Stimulated activated naive B cell treated with anti-CD40 and anti-IgM and Interleukin-4, amounts not matched to agents 10 μg/mL and 1 μg/mL and 100 μg/mL, for 72 hours (primary cell): ENCODE measurements around the gene TTLL9.

ENCODE experiments used
- ATAC-seq, 2 donors: fragments of 150-1000 bp; cut with Tn5 transposase; replicated peaks; 2 replicates each; pipeline ENCODE4 v1.10.0; 2021; ENCODE audit warnings: moderate library complexity in 1 of 2
- DNase-seq: peaks from one replicate; pipeline ENCODE4 v3.0.0; 2021
- H3K27ac Mint-ChIP-seq: one replicate; pipeline ENCODE4 v1.8.0; 2022; ENCODE audit warnings: mild to moderate bottlenecking, mixed read lengths
- H3K27me3 Mint-ChIP-seq, 2 donors: one replicate each; pipeline ENCODE4 v1.8.0; 2022; ENCODE audit warnings: mixed read lengths in 2 of 2
- H3K36me3 Mint-ChIP-seq, 2 donors: one replicate each; pipeline ENCODE4 v1.8.0; 2022; ENCODE audit warnings: mixed read lengths in 2 of 2, mild to moderate bottlenecking in 1 of 2
- H3K4me1 Mint-ChIP-seq, 2 donors: one replicate each; pipeline ENCODE4 v1.8.0; 2022; ENCODE audit warnings: mixed read lengths in 2 of 2, mild to moderate bottlenecking in 1 of 2
- H3K4me3 Mint-ChIP-seq, 2 donors: one replicate each; pipeline ENCODE4 v1.8.0; 2022; ENCODE audit warnings: mild to moderate bottlenecking in 2 of 2, mixed read lengths in 2 of 2, moderate library complexity in 1 of 2
- H3K9me3 Mint-ChIP-seq, 2 donors: one replicate each; pipeline ENCODE4 v1.8.0; 2022; ENCODE audit warnings: mixed read lengths in 2 of 2, mild to moderate bottlenecking in 1 of 2

TTLL9 gene

DNA sequence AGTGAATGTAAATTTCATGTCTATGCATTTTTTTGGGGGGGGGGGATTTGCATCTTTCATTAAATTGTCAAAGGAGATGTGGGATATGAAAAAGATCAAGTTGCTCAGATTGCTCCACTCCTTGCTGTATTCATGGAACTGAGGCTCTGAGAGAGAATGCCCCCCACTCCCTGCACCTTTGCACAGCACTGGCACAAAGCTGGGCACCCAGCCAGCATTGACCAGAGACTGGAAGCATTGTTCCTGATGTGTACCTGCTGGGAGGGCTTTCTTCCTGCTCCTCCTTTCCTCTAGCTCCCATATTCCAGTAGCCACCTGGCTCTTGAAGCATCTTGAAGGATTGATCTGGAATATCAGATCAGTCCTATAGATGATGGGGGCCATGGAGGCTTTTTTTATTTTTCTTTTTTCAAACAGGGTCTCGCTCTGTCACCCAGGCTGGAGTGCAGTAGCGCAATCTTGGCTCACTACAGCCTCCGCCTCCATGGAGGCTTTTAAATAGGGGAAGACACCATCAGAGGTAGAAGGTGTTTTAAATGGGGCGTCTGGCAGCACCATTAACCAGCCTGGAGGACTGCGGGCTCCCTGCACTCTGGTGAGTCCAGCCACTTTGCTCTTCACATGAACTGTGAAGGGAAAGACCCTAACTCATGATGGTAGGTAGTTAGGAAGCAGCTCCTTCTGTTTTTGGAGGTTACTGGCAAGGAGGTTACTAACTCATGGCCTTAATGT, 11.0 kb upstream of the TTLL9 start:
- H3K36me3 Mint-ChIP-seq: no peaks in the 10 kb centered on the region
- no peak overlapping the region for H3K4me3 Mint-ChIP-seq
- H3K4me1 Mint-ChIP-seq: peaks cover 26 to 28% of the 10 kb centered on the region in 2 donors
- ATAC-seq: no peak
- no peak overlapping the region for H3K27ac Mint-ChIP-seq
- peaks cover 6 to 11% of the 10 kb centered on the region in 2 donors for H3K27me3 Mint-ChIP-seq
- no peaks in the 10 kb centered on the region for H3K9me3 Mint-ChIP-seq
- no peak for DNase-seq

DNA sequence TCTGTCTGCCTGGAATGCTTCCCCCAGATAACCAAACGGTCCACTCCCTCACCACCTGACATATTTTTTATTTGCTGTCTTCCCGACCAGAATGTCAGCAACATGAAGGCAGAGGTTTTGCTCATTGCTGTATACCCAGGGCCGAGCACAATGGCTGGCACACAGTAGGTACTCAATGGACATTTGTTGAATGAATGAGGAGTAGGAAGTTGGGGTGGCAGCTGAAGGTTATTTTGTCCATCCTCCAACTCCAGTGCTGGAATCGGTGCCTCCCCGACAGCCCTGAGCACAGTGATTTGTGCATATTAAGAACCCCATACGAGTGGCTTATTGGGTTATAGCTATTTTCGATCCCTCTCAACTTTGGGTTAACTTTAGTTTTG, 10.4 kb upstream of the TTLL9 start:
- Mint-ChIP-seq H3K36me3 (no peaks in the 10 kb centered on the region), H3K4me3 (no peak overlapping the region), H3K27ac (no peak overlapping the region), H3K4me1 (peaks cover 26 to 28% of the 10 kb centered on the region in 2 donors), H3K27me3 (peaks cover 6 to 11% of the 10 kb centered on the region in 2 donors), H3K9me3 (no peaks in the 10 kb centered on the region)
- DNase-seq (no peak), ATAC-seq (no peak)

DNA sequence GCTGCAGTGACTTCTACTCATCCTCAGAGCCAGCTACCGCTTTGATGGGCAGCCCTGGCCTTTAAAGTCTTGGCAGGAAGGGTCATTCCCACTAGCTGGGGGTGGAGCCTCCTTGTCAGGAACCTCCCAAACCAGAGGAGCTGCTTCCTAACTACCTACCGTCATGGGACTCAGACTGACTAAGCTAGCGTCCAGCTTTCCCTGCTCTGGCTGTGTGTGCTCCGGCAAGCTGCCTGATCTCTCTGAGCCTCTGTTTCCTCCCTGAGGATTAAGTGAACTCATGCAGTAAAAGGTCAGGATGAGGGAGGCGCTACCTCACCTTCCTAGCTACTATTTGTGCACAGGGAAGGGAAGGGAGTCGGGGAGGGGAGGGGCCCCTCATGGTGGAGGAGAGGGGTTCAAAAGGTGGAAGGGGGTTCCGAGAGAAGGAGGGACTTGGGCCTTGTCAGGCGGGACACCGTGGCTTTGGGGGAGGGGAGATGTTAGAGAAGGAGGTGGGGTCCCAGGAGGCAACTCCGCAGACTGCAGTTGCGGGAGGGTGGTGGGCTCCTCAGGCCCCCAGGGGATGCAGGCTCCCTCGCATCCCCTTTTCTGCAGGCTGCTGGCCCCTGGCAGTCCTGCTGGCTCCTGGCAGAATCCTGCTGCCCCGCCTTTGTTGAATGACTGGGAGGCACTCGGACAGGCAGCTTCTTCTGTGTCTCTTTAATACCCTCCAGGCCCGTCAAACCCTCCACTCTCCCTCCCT, 9.9 kb upstream of the TTLL9 start:
- DNase-seq (no peak), ATAC-seq (no peak)
- Mint-ChIP-seq H3K4me1 (peaks cover 26 to 28% of the 10 kb centered on the region in 2 donors), H3K4me3 (peak overlapping the region; percentile 59 to 82), H3K36me3 (no peaks in the 10 kb centered on the region), H3K27me3 (peaks cover 6 to 11% of the 10 kb centered on the region in 2 donors), H3K9me3 (no peaks in the 10 kb centered on the region), H3K27ac (no peak overlapping the region)

DNA sequence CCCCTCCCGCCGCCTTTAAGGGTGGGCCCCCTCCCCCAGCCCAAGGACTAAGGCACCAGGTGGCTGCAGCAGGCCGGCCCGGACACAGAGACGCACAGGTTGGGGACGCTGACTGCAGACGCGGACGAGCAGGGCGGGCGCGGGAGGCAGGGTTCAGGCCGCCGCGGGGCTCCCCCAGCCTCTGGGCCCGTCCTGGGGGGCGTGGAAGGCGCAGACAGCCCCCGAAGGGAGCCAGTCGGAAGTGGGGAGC, 9.4 kb upstream of the TTLL9 start:
- no peak overlapping the region for H3K27ac Mint-ChIP-seq
- ATAC-seq (peak; percentile 44 to 47), DNase-seq (no peak)
- peak overlapping the region; percentile 59 to 82 for H3K4me3 Mint-ChIP-seq
- peaks cover 6 to 11% of the 10 kb centered on the region in 2 donors for H3K27me3 Mint-ChIP-seq
- H3K9me3 Mint-ChIP-seq: no peaks in the 10 kb centered on the region
- H3K4me1 Mint-ChIP-seq: peaks cover 26 to 28% of the 10 kb centered on the region in 2 donors
- H3K36me3 Mint-ChIP-seq: no peaks in the 10 kb centered on the region

DNA sequence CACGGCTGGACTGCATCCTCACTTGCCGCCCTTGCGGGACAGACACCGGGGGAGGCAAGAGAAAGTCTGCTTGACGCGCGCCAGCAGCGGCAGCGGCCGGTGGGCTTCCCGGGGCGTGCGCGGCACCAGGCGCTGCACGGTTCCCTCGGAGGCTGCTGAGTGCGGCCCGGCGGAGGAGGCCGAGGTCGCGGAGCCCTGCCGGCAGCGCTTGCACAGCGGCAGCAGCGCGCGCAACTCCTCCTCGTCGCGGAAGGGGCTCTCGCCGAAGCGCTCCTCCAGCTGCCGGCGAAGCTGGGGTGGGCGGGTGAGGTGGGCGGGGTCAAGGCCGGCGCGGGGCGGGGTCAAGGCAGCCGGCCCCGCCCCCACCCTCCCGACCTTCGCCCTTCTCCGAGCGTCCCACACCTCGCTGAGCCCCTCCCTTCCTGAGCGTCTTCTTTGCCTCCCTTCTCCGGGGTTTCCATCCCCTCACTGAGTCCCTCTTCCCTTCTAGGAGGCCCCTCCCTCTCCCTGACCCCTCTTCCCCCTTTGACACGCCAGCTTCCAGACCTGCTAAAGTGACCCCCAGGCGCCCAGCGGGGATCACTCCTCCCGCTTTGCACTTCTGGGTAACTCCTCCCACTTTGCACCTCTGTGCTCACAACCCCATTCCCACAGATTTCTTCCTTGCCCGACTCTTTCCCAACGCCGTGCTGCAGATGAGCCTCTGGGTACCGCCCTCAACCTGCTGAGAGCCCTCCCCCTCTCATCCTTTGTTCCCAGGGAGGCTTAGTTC, 8.9 kb upstream of the TTLL9 start:
- peak overlapping the region; percentile 26 for H3K27ac Mint-ChIP-seq
- DNase-seq (peak; percentile 49), ATAC-seq (peak; percentile 85 to 86)
- no peaks in the 10 kb centered on the region for H3K9me3 Mint-ChIP-seq
- peak overlapping the region; percentile 73 to 82 for H3K4me3 Mint-ChIP-seq
- peaks cover 26 to 28% of the 10 kb centered on the region in 2 donors for H3K4me1 Mint-ChIP-seq
- H3K27me3 Mint-ChIP-seq: peaks cover 6 to 11% of the 10 kb centered on the region in 2 donors
- no peaks in the 10 kb centered on the region for H3K36me3 Mint-ChIP-seq

DNA sequence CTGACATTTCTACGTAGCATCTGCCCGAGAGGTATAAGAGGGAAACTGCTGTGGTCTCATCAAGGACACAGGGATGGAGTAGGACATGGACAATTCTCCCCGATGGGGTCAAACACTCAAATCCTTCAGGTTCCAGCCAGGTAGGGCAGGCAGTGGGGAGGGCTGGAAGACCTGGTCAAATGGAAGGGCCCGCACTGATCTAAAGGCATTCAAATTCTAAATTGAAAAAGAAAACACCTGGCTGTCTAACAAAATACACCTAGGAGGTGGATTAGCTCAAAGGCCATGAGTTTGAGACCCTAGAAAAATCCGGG, 8.3 kb upstream of the TTLL9 start:
- Mint-ChIP-seq H3K4me3 (peak overlapping the region; percentile 73 to 82), H3K36me3 (no peaks in the 10 kb centered on the region), H3K9me3 (no peaks in the 10 kb centered on the region), H3K4me1 (peaks cover 26 to 28% of the 10 kb centered on the region in 2 donors), H3K27me3 (peaks cover 6 to 11% of the 10 kb centered on the region in 2 donors), H3K27ac (peak overlapping the region; percentile 26)
- DNase-seq (no peak), ATAC-seq (no peak)

DNA sequence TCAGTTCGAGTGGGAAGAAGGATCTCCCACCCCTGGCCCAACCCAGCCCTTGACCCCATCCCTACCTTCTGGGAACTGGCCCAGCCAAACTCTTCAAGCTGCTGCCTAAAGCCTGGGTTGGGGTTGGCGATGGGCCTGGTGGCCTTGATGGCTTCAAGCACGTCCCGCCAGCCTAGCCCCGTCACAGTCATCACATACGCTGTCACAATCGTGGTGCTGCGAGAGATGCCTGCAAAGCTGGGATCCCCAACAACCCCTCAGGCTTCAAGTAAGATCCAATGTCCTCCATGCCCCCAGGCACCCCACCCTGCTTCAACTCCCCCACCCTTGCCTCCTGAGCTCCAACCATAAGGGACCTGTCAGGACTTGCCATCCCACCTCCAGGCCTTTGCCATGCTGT, 7.9 kb upstream of the TTLL9 start:
- no peak for DNase-seq
- Mint-ChIP-seq H3K9me3 (no peaks in the 10 kb centered on the region), H3K4me1 (peaks cover 26 to 28% of the 10 kb centered on the region in 2 donors), H3K36me3 (no peaks in the 10 kb centered on the region), H3K27ac (no peak overlapping the region), H3K4me3 (no peak overlapping the region), H3K27me3 (peaks cover 6 to 11% of the 10 kb centered on the region in 2 donors)
- no peak for ATAC-seq

DNA sequence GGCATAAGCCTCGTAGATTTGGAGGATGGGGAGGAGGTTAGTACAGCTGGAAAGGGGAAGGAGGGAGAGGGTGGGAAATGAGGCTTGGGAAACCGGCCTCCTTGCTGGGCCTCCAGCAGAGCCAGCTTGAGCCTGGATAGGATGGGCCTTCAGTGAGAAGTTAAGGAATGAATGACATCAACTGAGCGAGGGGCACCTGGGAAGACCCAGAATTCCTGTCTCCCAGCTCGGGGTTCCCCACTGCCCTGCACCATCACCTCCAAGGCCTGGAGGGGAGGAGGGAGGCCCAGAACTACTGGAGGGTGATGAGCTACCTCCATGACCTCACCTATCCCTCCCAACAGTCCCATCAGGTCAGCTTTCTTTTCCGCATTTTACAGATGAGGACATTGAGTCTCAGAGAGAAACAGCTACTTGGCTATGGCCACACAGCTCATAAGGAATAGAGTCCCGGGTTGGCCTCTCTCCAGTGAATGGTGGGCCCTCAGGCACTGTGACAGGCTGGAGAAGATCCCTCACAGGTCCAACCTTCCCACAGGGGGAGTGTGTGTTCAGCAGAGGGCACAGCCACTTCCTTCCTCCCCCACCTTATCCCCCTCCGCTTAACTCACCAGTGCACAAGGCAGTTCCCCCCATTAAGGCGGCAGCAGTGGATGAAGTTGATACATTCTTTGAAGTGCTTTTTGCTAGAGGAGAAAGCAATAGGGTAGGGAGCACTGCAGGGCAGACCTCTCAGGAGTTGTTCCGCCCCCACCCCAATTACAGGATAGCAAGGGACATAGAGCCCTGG, 6.9 kb upstream of the TTLL9 start:
- Mint-ChIP-seq H3K27ac (peak overlapping the region; percentile 3), H3K4me1 (peaks cover 23 to 35% of the 10 kb centered on the region in 2 donors), H3K36me3 (no peaks in the 10 kb centered on the region), H3K4me3 (no peak overlapping the region), H3K9me3 (no peaks in the 10 kb centered on the region), H3K27me3 (peaks cover 6 to 11% of the 10 kb centered on the region in 2 donors)
- ATAC-seq: no peak
- DNase-seq: no peak

DNA sequence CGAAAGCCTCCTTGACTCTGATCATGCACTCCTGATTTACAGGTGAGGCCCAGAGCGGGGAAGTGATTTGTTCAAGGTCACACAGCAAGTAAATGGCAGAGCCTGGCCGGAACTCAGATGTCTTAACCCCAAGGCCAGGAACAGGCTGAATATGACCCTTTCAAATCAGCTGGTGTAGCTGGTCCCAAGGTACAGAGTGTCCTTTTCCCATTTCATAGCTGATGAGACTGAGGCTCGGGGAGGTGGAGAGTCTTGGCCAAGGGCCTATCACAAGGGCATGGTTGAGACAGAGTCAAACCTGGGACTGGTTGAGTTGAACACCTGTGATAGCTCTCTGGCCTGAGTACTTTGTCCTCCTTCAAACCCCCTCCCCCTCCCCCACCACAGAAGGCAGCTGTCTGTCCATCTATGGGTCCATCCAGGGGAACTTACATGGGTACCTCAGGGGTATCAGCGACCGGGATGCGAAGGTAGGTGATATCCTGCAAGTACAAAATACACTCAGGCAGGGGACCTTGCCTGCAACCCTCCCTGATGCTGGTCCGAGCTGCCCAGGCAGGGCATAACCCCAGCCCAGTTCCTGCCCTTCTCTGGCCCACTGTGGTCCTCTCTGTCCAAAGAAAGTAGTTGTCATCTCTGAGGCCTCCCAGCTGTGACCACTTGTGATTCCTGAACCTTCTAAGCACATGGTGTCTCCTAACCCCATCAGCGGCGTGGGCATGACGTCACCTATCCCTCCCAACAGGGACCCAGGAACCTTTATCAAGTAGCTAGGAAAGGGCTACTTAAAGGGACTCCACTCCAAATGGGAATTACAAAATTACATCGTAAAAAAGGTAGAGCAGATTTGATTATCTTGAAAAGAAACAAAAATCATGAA, 5.7 kb upstream of the TTLL9 start:
- no peak overlapping the region for H3K4me3 Mint-ChIP-seq
- ATAC-seq: no peak
- no peak overlapping the region for H3K27ac Mint-ChIP-seq
- peaks cover 16 to 22% of the 10 kb centered on the region in 2 donors for H3K27me3 Mint-ChIP-seq
- H3K9me3 Mint-ChIP-seq: no peaks in the 10 kb centered on the region
- H3K36me3 Mint-ChIP-seq: peaks cover under 1 to 2% of the 10 kb centered on the region in 2 donors
- no peak for DNase-seq
- H3K4me1 Mint-ChIP-seq: peaks cover 31 to 42% of the 10 kb centered on the region in 2 donors

DNA sequence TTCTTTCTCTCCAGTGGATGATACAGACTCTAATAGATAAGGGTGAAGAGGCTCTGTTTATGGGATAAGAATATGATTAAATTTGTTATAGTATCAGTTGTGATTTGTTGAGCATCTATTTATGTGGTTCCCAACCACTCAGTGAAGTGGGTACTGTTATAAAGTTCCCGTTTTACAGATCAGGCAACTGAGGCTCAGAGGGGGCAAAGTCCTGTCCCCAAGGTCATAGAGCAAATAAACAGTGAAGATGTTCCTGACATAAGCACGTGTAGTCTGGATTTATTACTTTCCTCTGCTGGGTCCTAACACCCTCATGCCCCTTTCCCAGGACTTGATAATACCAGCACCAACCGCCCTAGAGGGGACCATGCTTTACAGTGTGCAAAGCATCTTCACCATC, 4.2 kb upstream of the TTLL9 start:
- Mint-ChIP-seq H3K9me3 (no peaks in the 10 kb centered on the region), H3K27ac (no peak overlapping the region), H3K4me1 (peaks cover 32 to 45% of the 10 kb centered on the region in 2 donors), H3K36me3 (peaks cover 3 to 4% of the 10 kb centered on the region in 2 donors), H3K4me3 (no peak overlapping the region), H3K27me3 (peaks cover 20 to 22% of the 10 kb centered on the region in 2 donors)
- DNase-seq (no peak), ATAC-seq (no peak)

DNA sequence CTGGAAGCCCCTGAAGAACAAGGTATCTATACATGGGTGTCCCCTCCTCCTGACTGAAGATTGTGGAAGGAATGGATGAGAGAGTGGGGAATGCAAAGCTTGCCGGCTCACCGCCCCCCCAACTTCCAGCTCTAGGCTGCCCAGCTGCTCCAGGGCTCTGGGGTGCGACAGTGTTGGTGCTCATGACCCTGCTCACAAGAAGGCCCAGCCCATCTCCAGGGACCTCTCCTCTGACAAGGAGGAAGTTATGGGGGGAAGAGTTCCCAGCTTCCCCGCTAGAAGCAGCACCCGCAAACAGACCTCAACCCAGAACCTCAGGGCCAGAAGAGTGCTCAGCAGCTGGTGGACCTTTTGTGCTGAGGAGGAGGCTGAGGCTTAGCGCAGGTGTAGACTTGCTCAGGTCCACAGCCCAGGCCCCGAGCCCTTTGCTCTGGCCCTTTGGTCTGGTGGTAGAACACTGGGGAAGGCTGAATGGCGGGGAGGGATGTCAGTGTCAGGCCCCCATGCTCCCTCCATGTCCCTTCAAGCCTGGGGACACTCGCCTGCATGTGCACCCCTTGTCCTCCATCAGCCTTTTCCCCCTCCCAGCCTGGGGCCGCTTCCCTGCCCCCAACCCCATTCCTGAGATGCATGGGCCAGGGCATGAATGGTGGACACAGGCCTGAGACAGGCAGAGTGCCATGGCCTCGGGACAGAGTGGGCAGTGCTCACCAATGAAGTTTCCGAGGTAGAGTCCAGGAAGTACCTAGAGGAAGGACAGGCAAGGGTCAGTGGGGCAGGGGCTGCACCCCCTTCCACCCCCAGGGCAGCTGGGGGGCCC, 1.4 kb upstream of the TTLL9 start:
- peak overlapping the region; percentile 85 to 93 for H3K4me3 Mint-ChIP-seq
- peak overlapping the region; percentile 77 for H3K27ac Mint-ChIP-seq
- peaks cover 22 to 34% of the 10 kb centered on the region in 2 donors for H3K4me1 Mint-ChIP-seq
- ATAC-seq: no peak
- H3K27me3 Mint-ChIP-seq: peaks cover 22 to 34% of the 10 kb centered on the region in 2 donors
- H3K9me3 Mint-ChIP-seq: no peaks in the 10 kb centered on the region
- peaks cover 3 to 4% of the 10 kb centered on the region in 2 donors for H3K36me3 Mint-ChIP-seq
- no peak for DNase-seq

DNA sequence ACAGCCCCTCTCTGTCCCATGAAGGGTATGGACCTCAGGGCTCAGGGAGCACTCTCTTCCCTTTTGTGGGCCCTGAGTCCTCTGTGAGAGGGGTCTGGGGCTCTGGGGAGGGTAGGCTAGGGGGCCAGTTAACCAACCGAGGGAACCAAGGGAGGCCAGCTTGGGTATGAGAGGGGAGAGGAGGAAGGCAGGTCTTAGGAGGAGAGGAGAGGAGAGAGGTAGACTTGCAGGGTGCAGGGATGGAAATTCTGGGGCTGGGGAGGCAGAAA, 827 bp upstream of the TTLL9 start:
- H3K4me1 Mint-ChIP-seq: peaks cover 22 to 33% of the 10 kb centered on the region in 2 donors
- H3K27ac Mint-ChIP-seq: peak overlapping the region; percentile 77
- DNase-seq (no peak), ATAC-seq (no peak)
- H3K9me3 Mint-ChIP-seq: no peaks in the 10 kb centered on the region
- H3K36me3 Mint-ChIP-seq: peaks cover 3 to 4% of the 10 kb centered on the region in 2 donors
- H3K4me3 Mint-ChIP-seq: peak overlapping the region; percentile 85 to 93
- peaks cover 22 to 34% of the 10 kb centered on the region in 2 donors for H3K27me3 Mint-ChIP-seq
